NCI-H748 (cell line): ENCODE measurements around the gene CD247.

Source experiments
- DNase-seq: peaks from one replicate; lab custom pipeline; 2025; ENCODE audit not compliant: unreplicated experiment; lab: John Stamatoyannopoulos, UW

The CD247 gene

GRCh38 chr1:167489571-167490340, 28.6 kb downstream of the CD247 start:
- DNase-seq = no peak

GRCh38 chr1:167488786-167489185, 29.5 kb downstream of the CD247 start:
- DNase-seq = no peak

GRCh38 chr1:167487614-167488013, 30.7 kb downstream of the CD247 start:
- DNase-seq = no peak

GRCh38 chr1:167486090-167486824, 32.1 kb downstream of the CD247 start:
- no peak for DNase-seq

- no peak for DNase-seq
These were observed 33.4 kb downstream of the CD247 start for GRCh38 chr1:167484726-167485502.

- no peak for DNase-seq
These were observed 34.5 kb downstream of the CD247 start for GRCh38 chr1:167483790-167484189.

- no peak for DNase-seq
These were observed 36.1 kb downstream of the CD247 start for GRCh38 chr1:167482184-167482583.

- no peak for DNase-seq
These were observed 38.9 kb downstream of the CD247 start for GRCh38 chr1:167479331-167479979.

GRCh38 chr1:167477986-167478385, 40.3 kb downstream of the CD247 start:
- no peak for DNase-seq

- no peak for DNase-seq
These were observed 42.3 kb downstream of the CD247 start for GRCh38 chr1:167476061-167476460.

- no peak for DNase-seq
These were observed 44.1 kb downstream of the CD247 start for GRCh38 chr1:167474191-167474641.

GRCh38 chr1:167473761-167474160, 44.6 kb downstream of the CD247 start:
- DNase-seq = no peak

- no peak for DNase-seq
These were observed 45.4 kb downstream of the CD247 start for GRCh38 chr1:167472752-167473521.

- DNase-seq = no peak
These were observed 46.8 kb downstream of the CD247 start for GRCh38 chr1:167471568-167471967.

- no peak for DNase-seq
These were observed 48.9 kb downstream of the CD247 start for GRCh38 chr1:167469280-167469965.

- no peak for DNase-seq
These were observed 50.6 kb downstream of the CD247 start for GRCh38 chr1:167467752-167468151.

- DNase-seq = no peak
These were observed 51.1 kb downstream of the CD247 start for GRCh38 chr1:167467126-167467710.

- no peak for DNase-seq
These were observed 52.6 kb downstream of the CD247 start for GRCh38 chr1:167465743-167466142.

GRCh38 chr1:167465018-167465417, 53.3 kb downstream of the CD247 start:
- no peak for DNase-seq
